GM18870 (cell line): ENCODE measurements around the gene MBNL1.
A peak's percentile ranks its signal among the peaks of the same experiment; 100 is the strongest.
"Not testable (repeated sequence)": the region's sequence is repeated elsewhere in the genome, so short reads cannot be mapped to it uniquely, and the experiment has no call there.

Source experiments
- ATAC-seq: cut with Tn5 transposase; IDR thresholded peaks from one replicate; pipeline ENCODE4 v1.9.1; 2021; ENCODE audit warnings: moderate library complexity; ENCODE audit not compliant: unreplicated experiment

Gene MBNL1

GRCh38 chr3:152372633-152373032 is 103.9 kb downstream of the MBNL1 start:
- not testable (repeated sequence) for ATAC-seq

- ATAC-seq, result no peak
These were observed 104.7 kb downstream of the MBNL1 start for GRCh38 chr3:152373379-152373778.

GRCh38 chr3:152374262-152374990 is 105.7 kb downstream of the MBNL1 start:
- peak; percentile 53 for ATAC-seq

- ATAC-seq, result no peak
These were observed 106.8 kb downstream of the MBNL1 start for GRCh38 chr3:152375546-152375945.

GRCh38 chr3:152376351-152377183 is 107.8 kb downstream of the MBNL1 start:
- ATAC-seq, result peak; percentile 80

- peak; percentile 7 for ATAC-seq
These were observed 108.4 kb downstream of the MBNL1 start for GRCh38 chr3:152377184-152377570.

- ATAC-seq, result no peak
These were observed 110.8 kb downstream of the MBNL1 start for GRCh38 chr3:152379415-152380042.

- no peak for ATAC-seq
These were observed 111.3 kb downstream of the MBNL1 start for GRCh38 chr3:152380043-152380442.

GRCh38 chr3:152381881-152382295 is 113.2 kb downstream of the MBNL1 start:
- ATAC-seq, result no peak

- ATAC-seq, result no peak
These were observed 113.8 kb downstream of the MBNL1 start for GRCh38 chr3:152382312-152383135.

- no peak for ATAC-seq
These were observed 114.4 kb downstream of the MBNL1 start for GRCh38 chr3:152383136-152383606.

- ATAC-seq, result no peak
These were observed 115.7 kb downstream of the MBNL1 start for GRCh38 chr3:152384412-152384811.

- no peak for ATAC-seq
These were observed 117.0 kb downstream of the MBNL1 start for GRCh38 chr3:152385761-152386160.

GRCh38 chr3:152386208-152386607 is 117.5 kb downstream of the MBNL1 start:
- ATAC-seq, result no peak

GRCh38 chr3:152388631-152389030 is 119.9 kb downstream of the MBNL1 start:
- no peak for ATAC-seq

GRCh38 chr3:152389316-152389934 is 120.7 kb downstream of the MBNL1 start:
- ATAC-seq, result no peak

GRCh38 chr3:152390647-152391046 is 121.9 kb downstream of the MBNL1 start:
- no peak for ATAC-seq

- ATAC-seq, result no peak
These were observed 122.9 kb downstream of the MBNL1 start for GRCh38 chr3:152391671-152392070.

- no peak for ATAC-seq
These were observed 123.6 kb downstream of the MBNL1 start for GRCh38 chr3:152392272-152392880.

- no peak for ATAC-seq
These were observed 125.5 kb downstream of the MBNL1 start for GRCh38 chr3:152394246-152394645.
